Stomach (tissue), 9 donors: ENCODE results near the gene RIC1. TPM values are rescaled to one million over a fixed set of nuclear protein-coding genes. Genes with fewer than 3 reads are reported as not detected.

ENCODE experiments used
- DNase-seq, 2 donors: peaks; one replicate each; pipeline versions ENCODE4 v3.0.0 to v3.0.0-alpha.2; 2013 to 2019
- H3K27ac ChIP-seq, 5 donors: fragments of 200-600 bp in 4 of 5; sonication (generic) in 4 of 5; one replicate each; pipeline ENCODE4 v1.5.1; 2013 to 2019; ENCODE audit warnings: mild to moderate bottlenecking in 1 of 5, moderate library complexity in 1 of 5
- H3K27me3 ChIP-seq, 3 donors: fragments of 200-600 bp; sonication (generic); one replicate each; pipeline ENCODE4 v1.5.1; 2017 to 2019; ENCODE audit warnings: mixed run types in 1 of 3
- H3K36me3 ChIP-seq, 4 donors: fragments of 200-600 bp; sonication (generic); 1 replicate in 3 of 4; 2 replicates in 1 of 4; pipeline ENCODE4 v1.5.1; 2016 to 2019
- H3K4me1 ChIP-seq, 4 donors: fragments of 200-600 bp; sonication (generic); one replicate each; pipeline ENCODE4 v1.5.1; 2016 to 2019
- H3K4me3 ChIP-seq, 4 donors: fragments of 200-600 bp; sonication (generic) in 3 of 4; one replicate each; pipeline ENCODE4 v1.5.1; 2016 to 2019; ENCODE audit warnings: mild to moderate bottlenecking in 1 of 4
- H3K9me3 ChIP-seq, 4 donors: fragments of 200-600 bp; sonication (generic); one replicate each; pipeline ENCODE4 v1.5.1; 2016 to 2019
- EP300 ChIP-seq: sonication (generic); formaldehyde crosslinking; IDR thresholded peaks from one replicate; pipeline ENCODE4 v1.6.1; 2017; ENCODE audit warnings: antibody characterized with exemption
- POLR2A ChIP-seq, 4 donors: fragments of 450-650 bp; IDR thresholded peaks; one replicate each; pipeline ENCODE4 v1.6.1; 2016; ENCODE audit warnings: antibody characterized with exemption in 4 of 4, control low read depth in 2 of 4, mild to moderate bottlenecking in 1 of 4, moderate library complexity in 1 of 4
- POLR2AphosphoS5 ChIP-seq, 3 donors: sonication (generic); formaldehyde crosslinking; IDR thresholded peaks; one replicate each; pipeline ENCODE4 v1.6.1; 2016; ENCODE audit warnings: antibody characterized with exemption in 3 of 3
- WGBS, 5 donors: extraction: QIAGEN DNeasy Blood & Tissue Kit in 3 of 5; methylation state at CpG; one replicate each; pipeline versions ENCODE4 v1.1.5 to v1.1.7; 2013 to 2018; 5-methylcytosine and 5-hydroxymethylcytosine counted together
- intact Hi-C: fragments of 100-400 bp; cut with DNase I; formaldehyde crosslinking; loops from one replicate; pipeline ENCODE4 v1.15.1; 2023; ENCODE audit warnings: low total_unique reads
- polyA plus RNA-seq, 3 donors: library from polyadenylated mRNA; stranded (reverse); fragments of 200-250 nt; gene quantifications; one replicate each; pipeline ENCODE4 v1.2.3, GENCODE V29; 2013
- total RNA-seq, 5 donors: library from RNA; depleted of rRNA; stranded (reverse); fragments of >200 nt; gene quantifications; one replicate each; pipeline versions ENCODE4 v1.1.0 to v1.2.3, GENCODE V29; 2014 to 2016
- TF ChIP-seq, protein P1 (sequence below), 7 experiments: fragments of 450-650 bp in 4 of 7; fragments of 200-600 bp in 3 of 7; sonication (generic) in 3 of 7; IDR thresholded peaks; one replicate each; pipeline ENCODE4 v1.5.1; 2016 to 2019; ENCODE audit warnings: antibody characterized with exemption in 7 of 7, control low read depth in 2 of 7, mild to moderate bottlenecking in 1 of 7
- donor health status: healthy with polysubstance abuse.
- donor health status: Bipolar disorder and iron deficiency.
- donor health status: healthy.

RIC1 gene
- total and polyA plus RNA-seq, 8 donors: 3.2 to 67.9 (median 10.8) TPM

GRCh38 chr9:5825223-5825622 is 196.3 kb downstream of the RIC1 start:
- peaks cover 0 to 32% (median 8%) of the 10 kb centered on the region in 4 donors for H3K4me1 ChIP-seq
- DNase-seq: no peak
- peaks cover 8 to 69% (median 58%) of the 10 kb centered on the region in 4 donors for H3K36me3 ChIP-seq
- 83 to 89% (median 86%) methylated on average over 1 of the region's 1 CpG for WGBS, 5 donors
- intact Hi-C loops: no loop called here
- TF ChIP-seq EP300 (no peak), POLR2A (IDR thresholded peaks at IDR 0.05) (no peak), POLR2AphosphoS5 (IDR thresholded peaks at IDR 0.05) (no peak)
- TF ChIP-seq, protein P1, sequence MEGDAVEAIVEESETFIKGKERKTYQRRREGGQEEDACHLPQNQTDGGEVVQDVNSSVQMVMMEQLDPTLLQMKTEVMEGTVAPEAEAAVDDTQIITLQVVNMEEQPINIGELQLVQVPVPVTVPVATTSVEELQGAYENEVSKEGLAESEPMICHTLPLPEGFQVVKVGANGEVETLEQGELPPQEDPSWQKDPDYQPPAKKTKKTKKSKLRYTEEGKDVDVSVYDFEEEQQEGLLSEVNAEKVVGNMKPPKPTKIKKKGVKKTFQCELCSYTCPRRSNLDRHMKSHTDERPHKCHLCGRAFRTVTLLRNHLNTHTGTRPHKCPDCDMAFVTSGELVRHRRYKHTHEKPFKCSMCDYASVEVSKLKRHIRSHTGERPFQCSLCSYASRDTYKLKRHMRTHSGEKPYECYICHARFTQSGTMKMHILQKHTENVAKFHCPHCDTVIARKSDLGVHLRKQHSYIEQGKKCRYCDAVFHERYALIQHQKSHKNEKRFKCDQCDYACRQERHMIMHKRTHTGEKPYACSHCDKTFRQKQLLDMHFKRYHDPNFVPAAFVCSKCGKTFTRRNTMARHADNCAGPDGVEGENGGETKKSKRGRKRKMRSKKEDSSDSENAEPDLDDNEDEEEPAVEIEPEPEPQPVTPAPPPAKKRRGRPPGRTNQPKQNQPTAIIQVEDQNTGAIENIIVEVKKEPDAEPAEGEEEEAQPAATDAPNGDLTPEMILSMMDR (IDR thresholded peaks at IDR 0.05): no peak
- no peak overlapping the region for H3K4me3 ChIP-seq
- no peak overlapping the region for H3K27ac ChIP-seq
- H3K9me3 ChIP-seq: no peaks in the 10 kb centered on the region
- H3K27me3 ChIP-seq: no peaks in the 10 kb centered on the region

Other genes with a start within 250 kb of the RIC1 start
- 10 to 100 TPM in 2 of 5 donors, 1 to 10 TPM in 2, not detected in 1; 1.2 to 69.6 (median 10.6) TPM for gene PLGRKT, start 191.2 kb upstream of the RIC1 start, total RNA-seq
- gene PLGRKT, start 191.2 kb upstream of the RIC1 start, polyA plus RNA-seq: 10 to 100 TPM; 11.0 to 19.1 (median 15.7) TPM
- 10 to 100 TPM in 1 of 5 donors, 1 to 10 TPM in 2, not detected in 2; 1.8 to 33.3 (median 9.3) TPM for gene CD274, start 178.6 kb upstream of the RIC1 start, total RNA-seq
- gene CD274, start 178.6 kb upstream of the RIC1 start, polyA plus RNA-seq: 1 to 10 TPM in 1 of 3 donors, under 1 TPM in 2; 0.46 to 1.1 (median 0.62) TPM
- 1 to 10 TPM in 3 of 5 donors, under 1 TPM in 1, not detected in 1; 0.18 to 2.3 (median 1.4) TPM for gene PDCD1LG2, start 118.6 kb upstream of the RIC1 start, total RNA-seq
- under 1 TPM in 2 of 3 donors, not detected in 1; 0.25 to 0.30 TPM for gene PDCD1LG2, start 118.6 kb upstream of the RIC1 start, polyA plus RNA-seq
- 10 to 100 TPM; 15.6 to 32.1 (median 18.0) TPM for gene ERMP1, start 204.0 kb downstream of the RIC1 start, total RNA-seq
- 1 to 10 TPM; 2.0 to 7.1 (median 3.9) TPM for gene ERMP1, start 204.0 kb downstream of the RIC1 start, polyA plus RNA-seq